PC-3 (cell line): ENCODE data around the gene RABL6. TPM values are rescaled to one million over a fixed set of nuclear protein-coding genes. Genes with fewer than 3 reads are reported as not detected.

ENCODE experiments used
- ATAC-seq: fragments of 200-7000 bp; cut with Tn5 transposase; 2 replicates; pipeline ENCODE4 v1.9.1; 2020; ENCODE audit warnings: mild to moderate bottlenecking, moderate library complexity
- BruUV-seq: library from RNA; stranded (reverse); fragments of 400-500 nt; replicated peaks from 2 replicates; lab custom pipeline; 2021; lab: Mats Ljungman, UMichigan
- CTCF ChIA-PET: fragments of 300-600 bp; sonication (Branson Sonifier 250); formaldehyde crosslinking; loops from one replicate; lab custom pipeline; 2022; ENCODE audit warnings: antibody characterized with exemption; lab: Charles Lee
- POLR2A ChIA-PET: fragments of 300-600 bp; sonication (Branson Sonifier 250); formaldehyde crosslinking; loops from one replicate; lab custom pipeline; 2022; ENCODE audit warnings: antibody characterized with exemption; ENCODE audit not compliant: unreplicated experiment; lab: Charles Lee
- DNase-seq: peaks from one replicate; pipeline ENCODE4 v3.0.0-alpha.2; 2015
- H2AFZ ChIP-seq: fragments of 300-600 bp; sonication (generic); 2 replicates; pipeline ENCODE4 v1.6.0; 2016; ENCODE audit warnings: antibody characterized with exemption, low read length
- H3F3A ChIP-seq: fragments of 300-600 bp; sonication (generic); one replicate; pipeline ENCODE4 v1.6.0; 2017; ENCODE audit warnings: antibody characterized with exemption, low read length, control low read depth, mild to moderate bottlenecking; ENCODE audit not compliant: unreplicated experiment
- H3K27ac ChIP-seq: fragments of 300-600 bp; sonication (generic); 2 replicates; pipeline ENCODE4 v1.5.1; 2016; ENCODE audit warnings: mild to moderate bottlenecking, low read length
- H3K27me3 ChIP-seq: fragments of 300-600 bp; sonication (generic); 2 replicates; pipeline ENCODE4 v1.6.1; 2016; ENCODE audit warnings: low read length, mixed read lengths
- H3K36me3 ChIP-seq: fragments of 300-600 bp; sonication (generic); 2 replicates; pipeline ENCODE4 v1.6.1; 2016; ENCODE audit warnings: low read depth, mixed run types, low read length, mixed read lengths
- H3K4me1 ChIP-seq: fragments of 300-600 bp; sonication (generic); 2 replicates; pipeline ENCODE4 v1.5.1; 2016; ENCODE audit warnings: low read length; ENCODE audit not compliant: insufficient read depth
- H3K4me2 ChIP-seq: fragments of 300-600 bp; sonication (generic); 2 replicates; pipeline ENCODE4 v1.6.0; 2016; ENCODE audit warnings: low read length
- H3K4me3 ChIP-seq: fragments of 300-600 bp; sonication (generic); 2 replicates; pipeline ENCODE4 v1.5.1; 2016; ENCODE audit warnings: mild to moderate bottlenecking, low read length, mixed read lengths
- H3K79me2 ChIP-seq: fragments of 300-600 bp; sonication (generic); 2 replicates; pipeline ENCODE4 v1.6.1; 2017; ENCODE audit warnings: low read length, mixed read lengths
- H3K9ac ChIP-seq: fragments of 300-600 bp; sonication (generic); 2 replicates; pipeline ENCODE4 v1.6.0; 2016; ENCODE audit warnings: mild to moderate bottlenecking, low read length
- H3K9me2 ChIP-seq: fragments of 300-600 bp; sonication (generic); replicated peaks from 2 replicates; pipeline ENCODE4 v1.6.1; 2016; ENCODE audit warnings: mixed run types, low read length, mixed read lengths
- H3K9me3 ChIP-seq: fragments of 300-600 bp; sonication (generic); 2 replicates; pipeline ENCODE4 v1.6.1; 2016; ENCODE audit warnings: low read length, mixed read lengths
- H4K20me1 ChIP-seq: fragments of 300-600 bp; sonication (generic); 2 replicates; pipeline ENCODE4 v1.6.1; 2016; ENCODE audit warnings: low read length, mixed read lengths
- EZH2 ChIP-seq: fragments of 300-600 bp; sonication (generic); IDR thresholded peaks from one replicate; pipeline ENCODE4 v1.6.1; 2017; ENCODE audit warnings: antibody characterized with exemption, mild to moderate bottlenecking, low read length; ENCODE audit not compliant: unreplicated experiment
- EZH2phosphoT487 ChIP-seq: fragments of 300-600 bp; sonication (generic); IDR thresholded peaks from 2 replicates; pipeline ENCODE4 v1.6.1; 2018; ENCODE audit warnings: mild to moderate bottlenecking, antibody characterized with exemption, low read length, borderline replicate concordance
- intact Hi-C: fragments of 100-400 bp; cut with micrococcal nuclease; formaldehyde crosslinking; loops from 2 replicates; pipeline ENCODE4 v1.9.0; 2023
- total RNA-seq: library from RNA; depleted of rRNA; stranded (reverse); fragments of >200 nt; gene quantifications from 2 replicates; pipeline ENCODE4 v1.2.3, GENCODE V29; 2014
- TF ChIP-seq, protein P1 (sequence below): fragments of 300-600 bp; sonication (generic); conservative IDR thresholded peaks from 2 replicates; pipeline ENCODE4 v1.5.1; 2017; ENCODE audit warnings: antibody characterized with exemption, low read depth, mild to moderate bottlenecking, low read length

Gene RABL6
- total RNA-seq, 1 experiment from 2014 or later, result 84.3 TPM

- no peak overlapping the region for H2AFZ ChIP-seq
- H3K9me3 ChIP-seq, result no peaks in the 10 kb centered on the region
- no TSS peak for BruUV-seq
- ChIA-PET POLR2A (no interaction called here), CTCF (no interaction called here)
- H4K20me1 ChIP-seq, result no peaks in the 10 kb centered on the region
- H3K79me2 ChIP-seq, result peaks cover 7% of the 10 kb centered on the region
- intact Hi-C loops, result no loop called here
- ATAC-seq (peak; percentile 28), DNase-seq (peak; percentile 36)
- no peaks in the 10 kb centered on the region for H3K9me2 ChIP-seq
- H3K36me3 ChIP-seq, result peaks cover 14% of the 10 kb centered on the region
- no peaks in the 10 kb centered on the region for H3K27me3 ChIP-seq
- no peak overlapping the region for H3K9ac ChIP-seq
- H3K27ac ChIP-seq, result no peak overlapping the region
- no peaks in the 10 kb centered on the region for H3K4me1 ChIP-seq
- TF ChIP-seq, protein P1, sequence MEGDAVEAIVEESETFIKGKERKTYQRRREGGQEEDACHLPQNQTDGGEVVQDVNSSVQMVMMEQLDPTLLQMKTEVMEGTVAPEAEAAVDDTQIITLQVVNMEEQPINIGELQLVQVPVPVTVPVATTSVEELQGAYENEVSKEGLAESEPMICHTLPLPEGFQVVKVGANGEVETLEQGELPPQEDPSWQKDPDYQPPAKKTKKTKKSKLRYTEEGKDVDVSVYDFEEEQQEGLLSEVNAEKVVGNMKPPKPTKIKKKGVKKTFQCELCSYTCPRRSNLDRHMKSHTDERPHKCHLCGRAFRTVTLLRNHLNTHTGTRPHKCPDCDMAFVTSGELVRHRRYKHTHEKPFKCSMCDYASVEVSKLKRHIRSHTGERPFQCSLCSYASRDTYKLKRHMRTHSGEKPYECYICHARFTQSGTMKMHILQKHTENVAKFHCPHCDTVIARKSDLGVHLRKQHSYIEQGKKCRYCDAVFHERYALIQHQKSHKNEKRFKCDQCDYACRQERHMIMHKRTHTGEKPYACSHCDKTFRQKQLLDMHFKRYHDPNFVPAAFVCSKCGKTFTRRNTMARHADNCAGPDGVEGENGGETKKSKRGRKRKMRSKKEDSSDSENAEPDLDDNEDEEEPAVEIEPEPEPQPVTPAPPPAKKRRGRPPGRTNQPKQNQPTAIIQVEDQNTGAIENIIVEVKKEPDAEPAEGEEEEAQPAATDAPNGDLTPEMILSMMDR, result no peak
- TF ChIP-seq EZH2 (no peak), EZH2phosphoT487 (no peak)
- H3K4me3 ChIP-seq, result no peak overlapping the region
- no peak overlapping the region for H3K4me2 ChIP-seq
- H3F3A ChIP-seq, result no peaks in the 10 kb centered on the region
Measured at GRCh38 chr9:136858844-136859757, 51.4 kb downstream of the RABL6 start.

- Histone ChIP-seq H3K27ac (no peak overlapping the region), H3K4me3 (no peak overlapping the region), H3K9me2 (no peaks in the 10 kb centered on the region), H3K79me2 (peaks cover 21% of the 10 kb centered on the region), H3K4me2 (no peak overlapping the region), H3K4me1 (0 out of 2 replicates have a peak, but pooled peaks cover 5% of the 10 kb centered on the region), H3F3A (no peaks in the 10 kb centered on the region), H3K36me3 (peaks cover 15% of the 10 kb centered on the region), H4K20me1 (peaks cover 4% of the 10 kb centered on the region; the same call in 1 of the 2 replicates), H3K9me3 (no peaks in the 10 kb centered on the region), H3K27me3 (no peaks in the 10 kb centered on the region), H3K9ac (no peak overlapping the region), H2AFZ (no peak overlapping the region)
- CTCF ChIA-PET, result no interaction called here
- no TSS peak for BruUV-seq
- intact Hi-C loops, result no loop called here
- POLR2A ChIA-PET, result no interaction called here
- no peak for ATAC-seq
- TF ChIP-seq EZH2 (no peak), EZH2phosphoT487 (no peak)
- TF ChIP-seq, protein P1, result no peak
- no peak for DNase-seq
Measured at GRCh38 chr9:136860529-136860928, 52.8 kb downstream of the RABL6 start.
